NT2/D1 (cell line): Measurements from ENCODE around the gene CRADD.

Source experiments
- SUZ12 ChIP-seq: IDR thresholded peaks from 2 replicates; pipeline ENCODE4 v1.6.1; 2011; ENCODE audit not compliant: insufficient read length, insufficient read depth; ENCODE audit errors: extremely low read depth
- YY1 ChIP-seq: IDR thresholded peaks from 2 replicates; pipeline ENCODE4 v1.6.1; 2011; ENCODE audit not compliant: insufficient read length, insufficient read depth
- ZNF274 ChIP-seq: IDR thresholded peaks from 2 replicates; pipeline ENCODE4 v1.6.1; 2011; ENCODE audit warnings: mild to moderate bottlenecking, low read depth, low read length

- TF ChIP-seq SUZ12 (no peak), YY1 (no peak), ZNF274 (no peak)
Measured at GRCh38 chr12:93848523-93849101, 171.4 kb downstream of the CRADD start.
